ENCODE measurements around the gene HIPK3.

Gene HIPK3

DNA sequence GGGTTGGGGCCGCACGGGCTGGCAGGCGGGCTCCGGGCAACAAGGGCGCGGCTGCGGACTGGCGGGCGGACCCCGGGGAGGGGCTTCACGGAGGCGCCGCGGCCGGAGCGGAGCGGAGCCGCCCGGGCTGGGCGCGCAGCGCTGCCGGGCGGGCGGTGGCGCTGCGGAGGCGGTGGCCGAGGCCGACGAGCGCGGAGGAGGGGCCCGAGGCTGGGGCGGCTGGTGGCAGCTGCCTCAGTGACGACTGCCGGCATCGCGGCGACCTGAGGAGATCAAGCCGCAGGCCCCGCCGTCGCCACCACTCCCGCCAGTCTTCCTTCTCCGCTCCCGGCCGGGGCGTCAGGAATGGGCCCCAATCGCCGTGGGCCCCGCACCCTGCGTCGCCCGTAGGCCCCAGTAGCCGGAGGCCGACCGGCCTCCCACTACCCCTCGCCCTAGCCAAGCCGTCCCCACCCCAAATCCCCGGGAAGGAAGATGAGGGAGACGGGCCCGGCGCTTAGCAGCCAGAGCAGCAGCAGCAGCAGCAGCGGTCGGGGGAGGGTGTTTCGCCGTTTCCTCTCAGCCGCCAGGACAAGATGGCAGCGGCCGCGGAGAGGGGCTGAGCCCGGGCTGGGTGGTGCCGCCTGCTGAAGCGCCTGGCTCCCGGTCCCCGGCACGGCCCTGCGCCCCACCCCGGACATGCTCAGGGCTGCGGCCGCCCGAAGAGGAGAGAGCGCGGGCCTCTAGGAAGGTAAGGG, at the start of gene HIPK3 (continued):
- TF ChIP-seq, protein P1, sequence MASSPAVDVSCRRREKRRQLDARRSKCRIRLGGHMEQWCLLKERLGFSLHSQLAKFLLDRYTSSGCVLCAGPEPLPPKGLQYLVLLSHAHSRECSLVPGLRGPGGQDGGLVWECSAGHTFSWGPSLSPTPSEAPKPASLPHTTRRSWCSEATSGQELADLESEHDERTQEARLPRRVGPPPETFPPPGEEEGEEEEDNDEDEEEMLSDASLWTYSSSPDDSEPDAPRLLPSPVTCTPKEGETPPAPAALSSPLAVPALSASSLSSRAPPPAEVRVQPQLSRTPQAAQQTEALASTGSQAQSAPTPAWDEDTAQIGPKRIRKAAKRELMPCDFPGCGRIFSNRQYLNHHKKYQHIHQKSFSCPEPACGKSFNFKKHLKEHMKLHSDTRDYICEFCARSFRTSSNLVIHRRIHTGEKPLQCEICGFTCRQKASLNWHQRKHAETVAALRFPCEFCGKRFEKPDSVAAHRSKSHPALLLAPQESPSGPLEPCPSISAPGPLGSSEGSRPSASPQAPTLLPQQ (tag by site-specific recombination; IDR thresholded peaks at IDR 0.05): peak; percentile 78
- TF ChIP-seq ZNF175 (tag by site-specific recombination; IDR thresholded peaks at IDR 0.05) (no peak), YY2 (tag by site-specific recombination; IDR thresholded peaks at IDR 0.05) (peak; percentile 69), SALL2 (tag by site-specific recombination; IDR thresholded peaks at IDR 0.05; ENCODE audit: borderline replicate concordance) (no peak), EGR2 (tag by site-specific recombination; IDR thresholded peaks at IDR 0.05; ENCODE audit: low read depth) (no peak), HOXA7 (CRISPR knock-in tag; IDR thresholded peaks at IDR 0.05; ENCODE audit: borderline replicate concordance) (no peak), ZFHX2 (tag by site-specific recombination; conservative IDR thresholded peaks at IDR 0.05) (peak; percentile 5; the same call in 1 of the 2 replicates), ZBTB7A (tag by site-specific recombination; IDR thresholded peaks at IDR 0.05; ENCODE audit: low read depth) (no peak), ZNF202 (tag by site-specific recombination; IDR thresholded peaks at IDR 0.05; ENCODE audit: borderline replicate concordance) (no peak), IKZF3 (tag by site-specific recombination; IDR thresholded peaks at IDR 0.05) (0 out of 2 replicates have a peak, but pooled peaks have one; percentile 13), ZNF24 (tag by site-specific recombination; IDR thresholded peaks at IDR 0.05) (no peak; the same call in 1 of the 2 replicates), ZNF664 (tag by site-specific recombination; IDR thresholded peaks at IDR 0.05) (no peak), KLF8 (tag by site-specific recombination; IDR thresholded peaks at IDR 0.05) (peak; percentile 91), ZNF792 (tag by site-specific recombination; IDR thresholded peaks at IDR 0.05) (no peak), ZBTB20 (tag by site-specific recombination; IDR thresholded peaks at IDR 0.05) (peak; percentile 84), ZNF514 (tag by site-specific recombination; IDR thresholded peaks at IDR 0.05) (no peak), ZNF416 (tag by site-specific recombination; IDR thresholded peaks at IDR 0.05) (no peak), ZNF174 (tag by site-specific recombination; IDR thresholded peaks at IDR 0.05) (no peak)
- TF ChIP-seq, protein P2, sequence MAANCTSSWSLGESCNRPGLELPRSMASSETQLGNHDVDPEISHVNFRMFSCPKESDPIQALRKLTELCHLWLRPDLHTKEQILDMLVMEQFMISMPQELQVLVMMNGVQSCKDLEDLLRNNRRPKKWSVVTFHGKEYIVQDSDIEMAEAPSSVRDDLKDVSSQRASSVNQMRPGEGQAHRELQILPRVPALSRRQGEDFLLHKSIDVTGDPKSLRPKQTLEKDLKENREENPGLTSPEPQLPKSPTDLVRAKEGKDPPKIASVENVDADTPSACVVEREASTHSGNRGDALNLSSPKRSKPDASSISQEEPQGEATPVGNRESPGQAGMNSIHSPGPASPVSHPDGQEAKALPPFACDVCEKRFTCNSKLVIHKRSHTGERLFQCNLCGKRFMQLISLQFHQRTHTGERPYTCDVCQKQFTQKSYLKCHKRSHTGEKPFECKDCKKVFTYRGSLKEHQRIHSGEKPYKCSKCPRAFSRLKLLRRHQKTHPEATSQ (tag by site-specific recombination; IDR thresholded peaks at IDR 0.05): peak; percentile 42; the same call in 1 of the 2 replicates
- TF ChIP-seq, protein P3, sequence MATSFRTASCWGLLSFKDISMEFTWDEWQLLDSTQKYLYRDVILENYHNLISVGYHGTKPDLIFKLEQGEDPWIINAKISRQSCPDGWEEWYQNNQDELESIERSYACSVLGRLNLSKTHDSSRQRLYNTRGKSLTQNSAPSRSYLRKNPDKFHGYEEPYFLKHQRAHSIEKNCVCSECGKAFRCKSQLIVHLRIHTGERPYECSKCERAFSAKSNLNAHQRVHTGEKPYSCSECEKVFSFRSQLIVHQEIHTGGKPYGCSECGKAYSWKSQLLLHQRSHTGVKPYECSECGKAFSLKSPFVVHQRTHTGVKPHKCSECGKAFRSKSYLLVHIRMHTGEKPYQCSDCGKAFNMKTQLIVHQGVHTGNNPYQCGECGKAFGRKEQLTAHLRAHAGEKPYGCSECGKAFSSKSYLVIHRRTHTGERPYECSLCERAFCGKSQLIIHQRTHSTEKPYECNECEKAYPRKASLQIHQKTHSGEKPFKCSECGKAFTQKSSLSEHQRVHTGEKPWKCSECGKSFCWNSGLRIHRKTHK (tag by site-specific recombination; IDR thresholded peaks at IDR 0.05): no peak

DNA sequence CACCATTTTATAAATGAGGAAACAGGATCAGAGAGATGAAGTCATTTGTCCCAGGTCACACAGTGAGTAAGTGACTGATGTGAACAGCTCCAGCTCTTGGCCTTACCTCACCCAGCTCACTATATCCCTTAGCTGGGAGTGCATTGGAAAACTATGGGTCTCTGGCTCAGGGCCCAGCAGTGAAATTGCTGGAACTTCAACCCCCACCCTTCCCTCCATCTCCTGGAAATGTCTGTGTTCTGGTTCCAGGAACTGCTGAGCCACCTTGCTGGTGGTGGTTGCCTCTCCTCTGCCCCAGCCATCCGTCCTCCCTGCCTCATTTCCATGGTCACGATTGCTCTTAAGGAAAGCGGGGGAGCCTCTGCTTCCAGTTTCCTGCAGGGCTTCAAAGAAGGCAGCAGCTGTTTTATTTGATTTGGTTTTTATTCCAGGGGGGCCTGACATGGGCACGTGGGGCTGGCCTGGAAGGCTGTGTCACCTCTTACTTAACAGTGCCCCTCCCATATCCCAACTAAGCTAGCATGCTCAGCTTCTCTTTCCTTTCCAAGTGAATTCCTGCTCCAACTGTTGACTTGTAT, 49.7 kb upstream of the HIPK3 start:
- TF ChIP-seq ZNF555 (tag by site-specific recombination; conservative IDR thresholded peaks at IDR 0.05) (no peak), ZIC2 (tag by site-specific recombination; IDR thresholded peaks at IDR 0.05) (0 out of 2 replicates have a peak, but pooled peaks have one; percentile 32)
- POLR2A ChIA-PET: no interaction called here
- CTCF ChIA-PET: interaction anchor here (0.7 to 2.7 kb wide), 4 partner anchors 9 to 535 kb away, joined by 3 to 9 read pairs (median 4); no protein-coding TSS in a partner anchor
- H3K4me1 ChIP-seq (ENCODE audit: control insufficient read depth, insufficient read depth, low read length): no peaks in the 10 kb centered on the region
- H3K4me3 ChIP-seq (ENCODE audit: low read depth, low read length): no peak overlapping the region
- no peaks in the 10 kb centered on the region for H3K36me3 ChIP-seq (ENCODE audit: control insufficient read depth in 2 of 2, insufficient read depth in 1 of 2, low read length in 2 of 2)
- H3K27ac ChIP-seq (ENCODE audit: extremely low read depth, low read depth, low read length): no peak overlapping the region
- H3K9me3 ChIP-seq (ENCODE audit: control insufficient read depth, insufficient read depth, low read depth, low read length): no peaks in the 10 kb centered on the region
